ENCODE data around the gene DDX49.
"Not testable (repeated sequence)": the region's sequence is repeated elsewhere in the genome, so short reads cannot be mapped to it uniquely, and the experiment has no call there.

Gene DDX49

DNA sequence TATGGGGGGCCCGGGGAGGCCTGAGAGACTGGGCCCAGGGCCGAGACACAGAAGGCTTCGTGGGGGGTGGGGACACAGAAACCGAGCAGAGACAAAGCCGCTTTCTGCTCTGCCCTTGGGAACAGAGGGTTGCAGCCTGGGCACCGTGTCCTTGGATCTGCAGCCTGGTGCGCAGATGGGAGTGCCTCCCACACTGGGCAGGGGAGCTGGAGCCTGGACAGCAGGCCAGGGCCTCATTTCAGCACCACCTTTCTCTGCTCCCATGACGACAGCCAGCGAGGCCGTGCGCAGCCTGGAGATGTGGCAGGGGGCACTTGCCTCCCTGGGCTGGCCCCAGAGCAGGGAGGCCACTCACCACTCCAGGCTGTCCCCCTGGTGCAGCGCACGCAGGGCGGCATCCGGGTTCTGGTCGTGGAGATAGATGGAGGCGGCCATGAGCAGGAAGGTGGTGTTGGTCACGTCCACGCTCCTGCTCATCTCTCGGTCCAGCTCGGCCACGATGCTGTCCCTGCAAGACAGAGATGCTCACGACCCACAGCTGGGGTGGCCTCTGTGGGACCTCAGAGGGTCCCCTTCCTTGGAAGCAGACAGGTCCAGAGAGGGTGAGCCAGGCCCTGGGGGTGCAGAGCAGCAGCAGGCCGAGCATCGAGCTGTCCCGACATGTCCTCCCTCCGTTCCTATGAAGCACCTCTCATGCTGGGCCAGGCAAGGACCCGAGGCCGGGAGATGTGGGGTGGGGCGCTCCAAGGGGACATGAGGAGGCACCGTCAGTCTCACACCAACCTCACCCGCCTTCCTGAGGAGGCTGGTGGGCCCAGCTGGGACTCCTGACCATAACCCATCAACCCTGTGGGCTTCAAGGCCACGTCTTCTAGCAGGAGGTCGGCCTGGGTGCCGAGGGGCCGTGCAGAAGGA lies 12.7 kb upstream of the DDX49 start:
- Histone ChIP-seq H3K36me3 (ENCODE audit: control insufficient read depth, insufficient read depth, low read length) (peaks cover 13% of the 10 kb centered on the region), H3K9me3 (ENCODE audit: control insufficient read depth, low read length) (no peaks in the 10 kb centered on the region), H3K27me3 (ENCODE audit: control insufficient read depth, insufficient read depth, low read length) (no peaks in the 10 kb centered on the region), H3K9ac (ENCODE audit: low read length) (no peak overlapping the region), H3K4me3 (ENCODE audit: low read length) (no peak overlapping the region), H3K4me1 (ENCODE audit: control insufficient read depth, insufficient read depth, low read length) (no peaks in the 10 kb centered on the region)

DNA sequence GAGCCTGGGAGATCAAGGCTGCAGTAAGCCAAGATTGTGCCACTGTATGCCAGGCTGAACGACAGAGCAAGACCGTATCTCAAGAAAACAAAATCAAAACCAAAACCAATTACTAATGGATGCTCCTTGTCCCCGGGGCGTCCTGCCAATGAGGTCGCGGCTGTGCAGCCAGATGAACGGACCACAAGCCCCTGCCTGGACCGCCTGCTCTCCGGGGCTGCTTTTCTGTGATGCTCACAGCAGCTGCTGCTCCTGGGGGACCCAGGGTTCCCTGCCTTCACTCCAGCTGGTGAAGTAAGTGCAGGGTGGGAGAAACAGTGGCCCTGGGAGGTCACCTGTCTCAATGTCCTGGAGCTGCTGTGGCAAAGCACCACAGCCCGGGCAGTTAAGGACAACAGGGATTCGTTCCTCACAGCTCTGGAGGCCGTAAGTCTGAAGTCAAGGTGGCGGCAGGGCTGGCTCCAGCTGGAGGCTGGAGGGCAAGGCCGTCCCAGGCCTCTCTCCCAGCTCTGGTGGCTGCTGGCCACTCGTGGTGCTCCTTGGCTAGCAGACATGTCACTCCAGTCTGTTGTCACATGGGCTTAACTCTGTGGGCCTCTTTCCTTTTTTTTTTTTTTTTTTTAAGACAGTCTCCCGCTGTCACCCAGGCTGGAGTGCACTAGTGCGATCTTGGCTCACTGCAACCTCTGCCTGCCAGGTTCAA lies 10.4 kb upstream of the DDX49 start:
- H3K9me3 ChIP-seq (ENCODE audit: control insufficient read depth, low read length) = no peaks in the 10 kb centered on the region
- no peaks in the 10 kb centered on the region for H3K4me1 ChIP-seq (ENCODE audit: control insufficient read depth, insufficient read depth, low read length)
- H3K9ac ChIP-seq (ENCODE audit: low read length) = no peak overlapping the region
- H3K36me3 ChIP-seq (ENCODE audit: control insufficient read depth, insufficient read depth, low read length) = peaks cover 13% of the 10 kb centered on the region
- H3K4me3 ChIP-seq (ENCODE audit: low read length) = no peak overlapping the region
- H3K27me3 ChIP-seq (ENCODE audit: control insufficient read depth, insufficient read depth, low read length) = no peaks in the 10 kb centered on the region

DNA sequence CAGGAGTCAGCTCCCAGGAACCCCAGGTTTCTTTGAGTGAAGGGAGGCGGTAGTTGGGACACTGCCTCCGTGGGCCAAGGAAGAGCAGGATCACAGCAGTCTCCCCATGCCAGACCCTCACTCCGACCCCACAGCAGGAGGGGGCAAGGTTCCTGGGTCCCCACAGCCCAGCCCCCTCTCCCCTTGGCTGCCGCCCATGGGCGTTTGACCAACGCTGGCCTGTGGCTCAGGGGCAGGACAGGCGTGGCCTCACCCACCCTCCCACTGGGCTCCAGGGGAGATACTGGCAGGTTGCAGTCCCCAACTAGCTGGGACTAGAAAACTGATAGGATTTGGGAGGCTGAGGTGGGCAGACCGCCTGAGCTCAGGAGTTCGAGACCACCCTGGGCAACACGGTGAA lies 9.5 kb upstream of the DDX49 start:
- H3K9me3 ChIP-seq (ENCODE audit: control insufficient read depth, low read length) = no peaks in the 10 kb centered on the region
- H3K4me1 ChIP-seq (ENCODE audit: control insufficient read depth, insufficient read depth, low read length) = no peaks in the 10 kb centered on the region
- H3K36me3 ChIP-seq (ENCODE audit: control insufficient read depth, insufficient read depth, low read length) = peaks cover 6% of the 10 kb centered on the region
- no peak overlapping the region for H3K4me3 ChIP-seq (ENCODE audit: low read length)
- H3K9ac ChIP-seq (ENCODE audit: low read length) = no peak overlapping the region
- H3K27me3 ChIP-seq (ENCODE audit: control insufficient read depth, insufficient read depth, low read length) = no peaks in the 10 kb centered on the region

DNA sequence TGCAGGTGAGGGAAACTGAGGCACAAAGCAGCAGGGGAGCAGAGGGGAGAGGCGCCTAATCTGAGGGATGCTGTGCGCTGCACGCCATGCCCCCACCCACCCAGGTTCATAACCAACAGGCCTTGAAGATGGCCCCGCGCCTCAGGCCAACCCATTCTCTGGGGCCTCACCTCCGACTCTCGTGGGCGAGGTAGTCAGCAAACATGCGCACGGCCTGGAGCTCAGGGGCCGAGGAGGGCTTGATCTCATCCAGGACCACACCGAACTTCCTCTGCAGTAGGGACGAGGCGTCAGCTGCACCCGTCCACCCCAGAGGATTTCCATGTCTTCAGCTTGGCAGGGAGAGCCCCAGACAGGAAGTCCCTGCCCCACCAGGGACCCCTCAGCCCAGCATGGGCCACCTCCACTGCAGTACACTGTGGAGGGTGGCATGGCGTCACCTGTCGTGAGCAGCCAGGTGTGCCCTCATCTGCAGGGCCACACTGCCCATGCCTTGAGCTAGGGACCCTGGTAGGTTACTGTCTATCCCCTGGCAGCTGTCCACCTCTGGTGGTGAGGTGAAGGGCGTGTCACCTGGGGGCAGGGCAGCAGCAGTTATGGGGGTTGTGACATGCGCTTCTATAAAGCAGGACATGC lies 8.6 kb upstream of the DDX49 start:
- Histone ChIP-seq H3K27me3 (ENCODE audit: control insufficient read depth, insufficient read depth, low read length) (no peaks in the 10 kb centered on the region), H3K4me3 (ENCODE audit: low read length) (no peak overlapping the region), H3K4me1 (ENCODE audit: control insufficient read depth, insufficient read depth, low read length) (no peaks in the 10 kb centered on the region), H3K36me3 (ENCODE audit: control insufficient read depth, insufficient read depth, low read length) (no peaks in the 10 kb centered on the region), H3K9me3 (ENCODE audit: control insufficient read depth, low read length) (no peaks in the 10 kb centered on the region), H3K9ac (ENCODE audit: low read length) (no peak overlapping the region)

DNA sequence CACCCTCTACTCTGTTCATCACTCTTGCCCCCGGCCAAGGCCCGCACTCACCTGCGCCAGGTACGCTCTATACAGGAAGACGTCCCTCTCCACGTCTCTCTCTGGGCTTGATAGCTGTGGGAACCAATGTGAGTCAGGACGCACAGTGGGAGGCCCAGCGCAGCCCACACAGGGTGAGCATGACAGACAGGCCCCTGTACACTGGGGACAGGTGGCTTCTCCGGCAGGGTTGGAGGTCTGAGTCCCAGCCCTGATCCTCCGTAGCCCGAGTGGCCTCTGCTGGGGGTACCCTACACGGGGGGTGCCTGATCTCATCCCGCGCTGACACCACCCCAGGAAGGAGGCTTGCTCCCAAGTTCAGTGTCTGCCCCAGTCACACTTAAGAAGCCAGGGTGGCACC lies 6.6 kb upstream of the DDX49 start:
- H3K4me1 ChIP-seq (ENCODE audit: control insufficient read depth, insufficient read depth, low read length) = peaks cover 6% of the 10 kb centered on the region
- no peaks in the 10 kb centered on the region for H3K36me3 ChIP-seq (ENCODE audit: control insufficient read depth, insufficient read depth, low read length)
- no peak overlapping the region for H3K4me3 ChIP-seq (ENCODE audit: low read length)
- H3K9me3 ChIP-seq (ENCODE audit: control insufficient read depth, low read length) = no peaks in the 10 kb centered on the region
- H3K27me3 ChIP-seq (ENCODE audit: control insufficient read depth, insufficient read depth, low read length) = no peaks in the 10 kb centered on the region
- H3K9ac ChIP-seq (ENCODE audit: low read length) = no peak overlapping the region

DNA sequence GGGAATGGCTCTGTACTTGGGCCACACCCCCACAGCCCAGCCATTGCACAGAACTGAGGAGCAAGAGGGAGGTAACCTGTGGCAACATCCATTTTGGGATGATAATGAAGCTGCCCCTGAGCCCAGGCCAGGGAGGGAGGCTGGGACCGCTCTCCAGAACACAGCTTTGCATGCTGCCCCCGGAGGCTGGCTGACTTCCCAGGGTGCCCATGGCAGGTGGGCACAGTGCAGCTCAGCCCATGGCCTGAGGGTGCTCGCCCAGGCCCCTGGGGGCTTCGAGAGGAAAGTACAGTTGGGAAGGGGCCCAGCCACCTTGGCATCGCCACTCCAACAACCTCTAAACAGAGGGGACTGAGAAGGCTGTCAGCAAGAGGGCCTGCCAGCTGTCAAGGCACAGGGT lies 6.0 kb upstream of the DDX49 start:
- Histone ChIP-seq H3K9me3 (ENCODE audit: control insufficient read depth, low read length) (no peaks in the 10 kb centered on the region), H3K4me1 (ENCODE audit: control insufficient read depth, insufficient read depth, low read length) (peaks cover 6% of the 10 kb centered on the region), H3K36me3 (ENCODE audit: control insufficient read depth, insufficient read depth, low read length) (no peaks in the 10 kb centered on the region), H3K27me3 (ENCODE audit: control insufficient read depth, insufficient read depth, low read length) (no peaks in the 10 kb centered on the region), H3K4me3 (ENCODE audit: low read length) (no peak overlapping the region), H3K9ac (ENCODE audit: low read length) (no peak overlapping the region)

DNA sequence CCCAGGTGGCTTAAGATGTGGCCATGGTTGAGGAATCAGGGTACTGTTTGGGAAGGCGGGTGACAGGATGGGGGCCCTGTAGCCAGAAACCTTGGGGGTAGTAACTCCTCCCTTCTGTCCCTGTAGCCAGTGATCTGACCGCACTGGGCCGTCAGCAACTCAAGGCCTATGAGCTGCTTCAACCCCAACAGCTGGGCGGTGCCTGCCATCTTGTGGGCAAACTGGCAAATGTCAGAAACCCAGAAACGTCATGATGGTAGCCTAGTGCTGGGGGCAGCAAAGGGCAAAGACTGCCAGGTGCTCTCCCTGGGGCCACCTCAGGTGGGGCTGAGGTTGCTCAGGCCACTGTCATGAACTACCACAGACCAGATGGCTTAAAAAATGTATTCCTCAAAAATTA lies 3.9 kb upstream of the DDX49 start:
- peaks cover 13% of the 10 kb centered on the region for H3K4me1 ChIP-seq (ENCODE audit: control insufficient read depth, insufficient read depth, low read length)
- H3K36me3 ChIP-seq (ENCODE audit: control insufficient read depth, insufficient read depth, low read length) = no peaks in the 10 kb centered on the region
- H3K9me3 ChIP-seq (ENCODE audit: control insufficient read depth, low read length) = no peaks in the 10 kb centered on the region
- H3K4me3 ChIP-seq (ENCODE audit: low read length) = no peak overlapping the region
- no peak overlapping the region for H3K9ac ChIP-seq (ENCODE audit: low read length)
- no peaks in the 10 kb centered on the region for H3K27me3 ChIP-seq (ENCODE audit: control insufficient read depth, insufficient read depth, low read length)

DNA sequence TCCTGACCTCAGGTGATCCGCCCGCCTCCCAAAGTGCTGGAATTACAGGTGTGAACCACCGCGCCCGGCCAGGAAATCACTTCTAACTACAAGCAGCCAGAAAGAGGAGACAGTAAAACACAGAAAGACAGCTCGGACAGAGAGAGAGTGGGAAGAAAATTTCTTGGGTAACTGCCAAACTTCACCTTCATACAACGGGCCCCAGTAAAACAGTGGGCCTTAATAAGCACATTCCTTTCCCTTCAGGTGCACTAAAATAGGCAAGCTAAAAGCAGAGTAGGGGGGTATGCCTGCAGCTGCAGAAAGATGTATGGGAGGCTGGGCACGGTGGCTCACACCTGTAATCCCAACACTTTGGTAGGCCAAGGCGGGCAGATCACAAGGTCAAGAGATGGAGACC lies 1.9 kb upstream of the DDX49 start:
- H3K9ac ChIP-seq (ENCODE audit: low read length); H3K36me3 ChIP-seq (ENCODE audit: control insufficient read depth, insufficient read depth, low read length); H3K27me3 ChIP-seq (ENCODE audit: control insufficient read depth, insufficient read depth, low read length); H3K9me3 ChIP-seq (ENCODE audit: control insufficient read depth, low read length); H3K4me3 ChIP-seq (ENCODE audit: low read length): not testable (repeated sequence)
- peaks cover 15% of the 10 kb centered on the region for H3K4me1 ChIP-seq (ENCODE audit: control insufficient read depth, insufficient read depth, low read length)

DNA sequence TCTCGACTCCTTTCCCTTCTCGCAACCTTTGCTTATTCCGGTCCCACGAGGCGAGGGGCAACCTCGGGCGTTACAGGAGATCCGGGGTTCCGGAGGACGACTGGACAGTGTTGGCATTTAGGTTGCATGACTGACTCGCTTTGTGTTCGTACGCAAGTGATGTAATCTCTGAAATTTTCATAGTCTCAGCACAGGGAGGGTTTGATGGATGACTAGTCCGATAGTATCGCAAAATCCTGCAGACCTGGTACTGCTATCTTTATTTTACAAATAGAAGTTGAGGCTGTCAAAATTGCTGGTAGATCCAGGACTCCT lies 342 bp downstream of the DDX49 start:
- no peaks in the 10 kb centered on the region for H3K27me3 ChIP-seq (ENCODE audit: control insufficient read depth, insufficient read depth, low read length)
- H3K9ac ChIP-seq (ENCODE audit: low read length) = peak overlapping the region; percentile 66
- peaks cover 8% of the 10 kb centered on the region for H3K36me3 ChIP-seq (ENCODE audit: control insufficient read depth, insufficient read depth, low read length)
- peak overlapping the region; percentile 95 for H3K4me3 ChIP-seq (ENCODE audit: low read length)
- no peaks in the 10 kb centered on the region for H3K9me3 ChIP-seq (ENCODE audit: control insufficient read depth, low read length)
- H3K4me1 ChIP-seq (ENCODE audit: control insufficient read depth, insufficient read depth, low read length) = peaks cover 15% of the 10 kb centered on the region

DNA sequence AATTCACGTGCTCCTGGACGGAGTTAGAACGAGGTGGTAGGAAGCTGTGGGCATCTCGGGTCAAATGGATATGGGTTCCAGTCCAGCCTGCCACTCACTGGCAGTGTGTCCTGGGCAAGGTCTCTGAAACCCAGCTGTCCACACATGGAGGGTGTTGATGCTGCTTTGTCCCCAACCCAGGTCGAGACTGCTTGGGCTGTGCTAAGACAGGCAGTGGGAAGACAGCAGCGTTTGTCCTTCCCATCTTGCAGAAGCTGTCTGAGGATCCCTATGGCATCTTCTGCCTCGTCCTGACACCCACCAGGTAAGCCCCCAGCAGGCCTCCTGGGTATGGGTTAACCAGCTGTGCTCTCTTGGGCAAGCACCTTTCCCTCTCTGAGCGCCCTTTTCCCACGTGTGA lies 885 bp downstream of the DDX49 start:
- no peaks in the 10 kb centered on the region for H3K9me3 ChIP-seq (ENCODE audit: control insufficient read depth, low read length)
- H3K4me3 ChIP-seq (ENCODE audit: low read length) = peak overlapping the region; percentile 95
- peak overlapping the region; percentile 66 for H3K9ac ChIP-seq (ENCODE audit: low read length)
- H3K36me3 ChIP-seq (ENCODE audit: control insufficient read depth, insufficient read depth, low read length) = peaks cover 8% of the 10 kb centered on the region
- no peaks in the 10 kb centered on the region for H3K27me3 ChIP-seq (ENCODE audit: control insufficient read depth, insufficient read depth, low read length)
- peaks cover 15% of the 10 kb centered on the region for H3K4me1 ChIP-seq (ENCODE audit: control insufficient read depth, insufficient read depth, low read length)

DNA sequence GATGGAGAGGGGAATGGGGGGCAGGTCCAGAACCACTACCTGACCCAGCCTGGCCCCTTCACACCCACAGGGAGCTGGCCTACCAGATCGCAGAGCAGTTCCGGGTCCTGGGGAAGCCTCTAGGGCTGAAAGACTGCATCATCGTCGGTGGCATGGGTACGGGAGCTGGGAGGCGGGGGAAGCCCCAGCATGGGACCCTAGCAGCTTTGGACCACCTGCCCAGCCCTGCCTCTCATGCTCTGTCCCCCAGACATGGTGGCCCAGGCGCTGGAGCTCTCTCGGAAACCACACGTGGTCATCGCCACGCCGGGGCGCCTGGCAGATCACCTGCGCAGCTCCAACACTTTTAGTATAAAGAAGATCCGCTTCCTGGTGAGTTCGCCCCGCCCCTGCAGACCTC lies 2.1 kb downstream of the DDX49 start:
- H3K4me1 ChIP-seq (ENCODE audit: control insufficient read depth, insufficient read depth, low read length) = peaks cover 15% of the 10 kb centered on the region
- H3K27me3 ChIP-seq (ENCODE audit: control insufficient read depth, insufficient read depth, low read length) = no peaks in the 10 kb centered on the region
- no peaks in the 10 kb centered on the region for H3K9me3 ChIP-seq (ENCODE audit: control insufficient read depth, low read length)
- H3K36me3 ChIP-seq (ENCODE audit: control insufficient read depth, insufficient read depth, low read length) = peaks cover 8% of the 10 kb centered on the region
- H3K4me3 ChIP-seq (ENCODE audit: low read length) = no peak overlapping the region
- no peak overlapping the region for H3K9ac ChIP-seq (ENCODE audit: low read length)

DNA sequence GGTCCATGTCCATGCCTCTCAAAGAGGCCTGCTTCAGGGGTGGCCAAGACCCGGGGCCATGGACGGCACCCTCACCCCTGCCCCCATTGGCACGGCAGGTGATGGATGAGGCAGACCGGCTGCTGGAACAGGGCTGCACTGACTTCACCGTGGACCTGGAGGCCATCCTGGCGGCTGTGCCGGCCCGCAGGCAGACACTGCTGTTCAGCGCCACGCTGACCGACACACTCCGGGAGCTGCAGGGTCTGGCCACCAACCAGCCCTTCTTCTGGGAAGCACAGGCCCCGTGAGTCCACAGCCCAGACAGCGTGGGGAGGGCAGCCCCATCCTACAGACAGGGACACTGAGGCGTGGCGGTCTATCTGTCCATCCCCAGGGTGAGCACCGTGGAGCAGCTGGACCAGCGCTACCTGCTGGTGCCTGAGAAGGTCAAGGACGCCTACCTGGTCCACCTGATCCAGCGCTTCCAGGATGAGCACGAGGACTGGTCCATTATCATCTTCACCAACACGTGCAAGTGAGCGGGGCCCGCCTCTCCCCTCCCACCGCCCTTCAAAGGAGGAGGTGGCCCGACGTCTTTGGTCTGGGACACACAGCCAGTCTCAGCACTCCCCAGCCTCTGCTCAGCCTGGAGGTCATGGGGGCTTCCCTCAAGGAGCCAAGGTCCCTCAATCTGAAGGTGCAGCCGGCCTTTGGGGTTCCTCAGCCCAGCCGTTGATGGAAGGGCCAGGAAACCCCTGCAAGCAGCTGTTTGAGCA lies 2.9 kb downstream of the DDX49 start:
- Histone ChIP-seq H3K36me3 (ENCODE audit: control insufficient read depth, insufficient read depth, low read length) (peaks cover 8% of the 10 kb centered on the region), H3K4me1 (ENCODE audit: control insufficient read depth, insufficient read depth, low read length) (peaks cover 13% of the 10 kb centered on the region), H3K27me3 (ENCODE audit: control insufficient read depth, insufficient read depth, low read length) (no peaks in the 10 kb centered on the region), H3K9ac (ENCODE audit: low read length) (no peak overlapping the region), H3K4me3 (ENCODE audit: low read length) (no peak overlapping the region), H3K9me3 (ENCODE audit: control insufficient read depth, low read length) (no peaks in the 10 kb centered on the region)
